ENCODE results near the gene TRPT1.

TRPT1 gene

DNA sequence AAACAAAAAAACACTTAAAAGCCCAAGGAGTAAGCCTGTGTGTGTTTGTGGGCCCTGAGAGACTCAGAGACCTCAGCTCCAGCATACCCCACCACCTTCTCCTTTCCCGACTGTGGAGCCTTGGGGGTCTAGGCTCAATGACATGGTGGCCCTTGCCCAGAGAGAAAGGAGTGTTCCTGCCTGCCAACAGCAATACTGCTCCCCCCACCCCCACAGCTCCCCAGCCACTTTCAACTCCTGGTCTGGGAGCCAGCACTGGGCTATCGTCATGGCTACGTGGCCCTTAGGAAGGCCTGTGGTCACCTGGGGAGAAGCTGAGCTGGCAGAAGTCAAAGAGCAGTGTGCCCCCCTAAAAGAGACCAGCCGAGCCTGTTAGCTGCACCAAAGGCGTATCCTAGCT, 18.1 kb upstream of the TRPT1 start:
- DNase-seq, result no peak

DNA sequence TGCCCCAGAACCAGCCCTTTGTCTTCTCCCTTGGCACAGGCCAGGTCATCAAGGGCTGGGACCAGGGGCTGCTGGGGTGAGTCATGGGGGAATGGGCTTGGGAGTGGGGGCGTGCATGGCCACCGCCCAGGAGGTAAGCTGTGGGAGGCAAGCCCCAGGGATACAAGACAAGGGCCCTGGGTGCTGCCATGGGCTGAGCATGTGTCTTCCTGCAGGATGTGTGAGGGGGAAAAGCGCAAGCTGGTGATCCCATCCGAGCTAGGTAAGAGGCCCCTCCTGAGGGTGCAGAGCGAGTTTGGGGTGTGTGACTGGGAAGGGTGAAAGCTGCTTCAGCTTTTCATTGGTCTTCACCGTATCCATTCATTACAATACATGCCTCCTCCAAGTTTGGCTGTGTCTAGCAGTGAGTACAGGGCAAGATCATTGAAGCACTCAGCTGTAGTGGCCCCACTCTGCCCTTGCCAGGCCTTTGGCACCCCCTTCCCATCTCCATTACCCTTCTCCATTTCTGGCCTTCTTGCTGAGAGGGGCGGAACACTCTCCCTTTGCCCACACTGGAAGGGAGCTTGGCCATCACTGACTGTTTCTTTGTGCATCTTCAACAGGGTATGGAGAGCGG, 17.4 kb upstream of the TRPT1 start:
- DNase-seq, result no peak

DNA sequence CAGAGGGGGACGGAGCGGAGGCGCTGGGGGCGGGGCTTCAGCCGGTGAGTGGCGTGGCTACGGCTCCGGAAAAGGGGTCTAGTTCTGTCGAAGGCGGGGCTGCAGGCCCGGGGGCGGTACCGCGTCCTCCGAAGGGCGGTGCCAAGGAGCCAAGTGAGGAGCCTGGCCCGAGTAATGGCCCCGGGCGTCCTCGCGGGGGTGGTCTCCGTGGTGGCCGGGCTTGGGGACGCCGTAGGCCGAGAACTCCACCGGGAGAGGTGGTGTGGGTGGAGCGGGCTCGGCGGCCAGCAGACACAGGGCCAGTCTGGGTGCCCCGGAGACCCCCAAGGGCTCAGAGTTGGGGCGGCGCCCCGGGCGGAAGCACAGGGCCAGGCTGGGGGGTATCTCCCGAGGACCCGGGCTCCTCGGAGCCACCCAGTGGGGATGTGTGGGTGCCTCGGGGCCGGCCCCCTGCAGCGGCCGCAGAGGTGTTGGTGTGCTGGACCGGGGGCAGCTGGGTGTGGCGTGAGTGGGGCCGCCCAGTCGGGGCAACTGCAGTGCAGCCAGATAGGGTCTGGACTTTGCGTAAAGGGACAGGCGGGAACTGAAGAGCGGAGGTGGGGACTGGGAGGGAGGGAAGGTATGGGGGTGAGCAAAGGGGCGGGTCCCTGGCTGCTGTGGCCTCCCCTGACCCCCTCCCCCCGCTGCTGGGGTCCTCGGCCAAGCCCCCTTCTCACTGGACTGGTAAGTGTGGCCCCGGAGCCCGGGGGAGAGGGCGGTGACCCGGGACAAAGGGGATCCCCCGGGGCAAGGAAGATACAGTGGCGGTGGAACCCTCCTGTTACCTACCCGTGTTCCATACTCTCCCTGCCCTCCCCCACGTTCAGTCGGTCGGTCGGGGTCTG, 15.7 kb upstream of the TRPT1 start:
- DNase-seq, result no peak

DNA sequence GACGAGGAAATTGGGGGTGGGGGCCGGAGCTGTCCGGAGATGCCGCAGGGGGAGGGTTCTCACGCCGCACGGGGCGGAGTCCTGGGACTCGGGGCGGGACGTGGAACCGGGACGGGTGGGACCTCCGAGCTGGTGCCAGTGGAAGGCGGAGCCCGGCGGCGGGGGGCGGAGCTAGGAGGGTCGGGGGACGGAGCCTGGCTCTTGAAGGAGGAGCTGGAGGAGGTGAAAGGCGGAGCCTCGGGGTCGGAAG, 15.2 kb upstream of the TRPT1 start:
- DNase-seq, result peak; percentile 100

DNA sequence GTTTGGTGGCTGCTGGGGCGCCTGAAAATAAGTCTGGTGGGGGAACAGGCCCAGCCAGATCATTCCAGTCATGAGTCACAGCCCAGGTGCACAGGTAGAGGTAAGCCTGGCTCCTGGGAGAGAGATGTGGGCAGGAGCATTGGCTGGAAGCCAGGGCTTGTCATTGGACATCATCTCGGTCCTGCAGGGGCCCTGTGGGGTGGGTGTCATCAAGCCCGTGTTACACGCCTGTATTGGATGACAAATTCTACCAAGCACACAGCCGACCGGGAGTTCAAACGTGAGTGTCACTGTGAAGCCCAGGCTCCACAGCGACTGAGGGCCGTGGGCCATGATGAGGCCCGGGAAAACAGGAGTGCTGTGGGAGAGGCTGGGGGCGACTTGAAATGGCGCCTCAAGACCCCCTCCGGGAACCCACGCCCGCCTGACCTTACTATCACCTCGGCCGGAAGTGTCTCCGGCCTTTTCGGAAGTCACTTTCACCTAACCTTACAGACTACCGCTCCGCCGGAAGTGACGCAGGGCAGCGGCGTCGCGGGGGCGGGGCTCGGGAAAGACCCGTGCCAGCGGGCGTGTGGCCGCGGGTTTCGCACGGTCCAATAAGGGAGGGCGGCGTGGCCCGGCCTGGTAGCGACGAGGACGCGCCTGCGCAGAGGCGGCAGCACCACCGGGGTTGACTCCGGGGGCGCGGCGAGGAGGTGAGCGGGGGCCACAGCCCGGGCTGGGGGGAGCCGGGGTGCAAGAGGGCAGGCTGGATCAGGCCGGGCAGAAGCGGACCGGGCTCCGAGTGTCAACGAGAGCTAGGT, 14.7 kb upstream of the TRPT1 start, which contains the start of gene FKBP2:
FKBP2 (plus strand) TSS at position 661 of the 806 bp plus-strand sequence. CDS start 1,293 bp downstream, outside the sequence.
- DNase-seq, result peak; percentile 99

DNA sequence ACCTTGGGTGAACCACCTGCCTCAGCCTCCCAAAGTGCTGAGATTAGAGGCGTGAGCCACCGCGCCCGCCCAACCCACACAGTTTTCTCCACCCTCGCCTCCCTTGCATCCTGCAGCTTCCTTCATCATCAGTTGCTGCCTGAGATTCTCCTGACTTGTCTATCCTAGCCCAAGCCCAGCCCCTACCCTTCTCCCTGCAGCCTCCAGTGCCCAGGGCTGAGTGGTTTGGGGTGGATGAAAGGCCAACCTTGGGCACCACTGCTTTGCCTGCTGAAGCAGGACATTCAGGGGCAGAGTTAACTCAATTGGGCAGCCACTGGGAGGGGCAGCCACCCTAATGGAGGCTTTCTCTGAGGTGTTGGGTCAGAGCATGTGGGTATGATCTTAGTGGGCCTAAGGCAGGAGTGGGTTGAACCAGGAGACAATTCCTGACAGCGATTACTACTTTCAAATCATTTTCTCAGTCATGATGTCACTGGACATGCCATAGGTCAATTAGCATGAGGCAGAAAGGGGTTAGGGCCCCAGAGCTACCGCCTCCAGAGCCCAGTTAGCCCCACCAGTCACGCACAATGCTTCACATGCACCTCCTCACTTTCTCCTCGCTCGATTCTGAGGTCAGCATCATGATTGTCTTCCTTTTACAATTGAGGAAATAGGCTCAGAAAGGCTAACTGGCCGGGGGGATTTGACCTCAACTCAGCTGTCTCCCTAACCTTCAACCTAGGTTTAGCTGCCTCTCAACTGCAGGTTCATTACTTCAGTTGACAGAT, 13.9 kb upstream of the TRPT1 start:
- peak; percentile 96 for DNase-seq

DNA sequence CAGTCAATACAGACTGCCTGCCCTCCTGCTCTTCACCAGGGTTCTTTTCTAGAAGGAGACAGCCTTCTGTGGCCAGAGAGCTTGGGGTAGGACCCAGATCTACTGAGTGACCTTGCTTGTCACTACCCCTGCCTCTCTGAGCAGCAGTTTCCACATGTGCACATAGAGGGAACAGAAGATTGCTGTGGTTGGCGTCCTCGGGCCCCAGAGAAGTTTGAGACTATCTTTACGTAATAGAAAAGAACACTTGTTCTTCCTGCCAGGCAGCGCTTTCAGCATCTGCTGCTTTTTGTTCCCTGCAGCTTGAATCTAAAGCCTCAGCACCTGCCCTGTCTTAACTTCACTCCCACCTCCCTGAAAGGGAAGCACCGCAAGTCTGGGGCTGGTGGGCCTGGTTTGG, 13.0 kb upstream of the TRPT1 start:
- peak; percentile 57 for DNase-seq

DNA sequence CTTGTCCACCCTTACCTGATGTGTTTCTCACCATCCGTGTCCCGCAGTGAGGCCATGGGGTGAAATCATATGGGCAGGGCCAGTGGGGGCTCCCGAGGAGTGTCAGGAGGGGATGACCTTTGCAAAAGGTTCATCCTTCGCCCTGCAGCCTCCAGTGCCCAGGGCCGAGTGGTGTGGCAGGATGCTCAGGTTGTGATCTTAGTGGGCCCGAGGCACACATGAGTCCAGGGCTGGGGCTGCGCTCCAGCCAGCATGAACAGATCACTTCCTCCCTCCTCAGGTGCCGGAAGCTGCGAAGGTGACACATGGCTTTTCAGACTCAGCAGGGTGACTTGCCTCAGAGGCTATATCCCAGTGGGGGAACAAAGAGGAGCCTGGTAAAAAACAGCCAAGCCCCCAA, 12.1 kb upstream of the TRPT1 start:
- no peak for DNase-seq

DNA sequence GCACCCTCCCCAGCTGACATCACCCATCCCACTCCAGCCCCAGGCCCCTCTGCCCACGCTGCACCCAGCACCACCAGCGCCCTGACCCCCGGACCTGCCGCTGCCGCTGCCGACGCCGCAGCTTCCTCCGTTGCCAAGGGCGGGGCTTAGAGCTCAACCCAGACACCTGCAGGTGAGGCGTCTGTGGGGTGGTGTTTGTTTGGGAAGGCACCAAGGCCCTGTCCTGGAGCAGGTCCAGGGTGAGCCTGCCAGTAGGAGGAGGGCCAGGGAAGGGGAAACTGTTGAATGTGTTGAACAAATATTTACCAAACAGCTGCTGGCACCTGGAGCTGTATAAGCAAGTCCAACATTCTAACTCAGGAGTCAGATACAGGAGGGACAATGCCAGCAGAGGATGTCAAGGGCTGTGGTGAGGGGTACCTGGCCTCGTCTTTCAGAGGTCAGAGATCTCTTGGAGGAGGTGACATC, 11.5 kb upstream of the TRPT1 start:
- DNase-seq, result no peak

DNA sequence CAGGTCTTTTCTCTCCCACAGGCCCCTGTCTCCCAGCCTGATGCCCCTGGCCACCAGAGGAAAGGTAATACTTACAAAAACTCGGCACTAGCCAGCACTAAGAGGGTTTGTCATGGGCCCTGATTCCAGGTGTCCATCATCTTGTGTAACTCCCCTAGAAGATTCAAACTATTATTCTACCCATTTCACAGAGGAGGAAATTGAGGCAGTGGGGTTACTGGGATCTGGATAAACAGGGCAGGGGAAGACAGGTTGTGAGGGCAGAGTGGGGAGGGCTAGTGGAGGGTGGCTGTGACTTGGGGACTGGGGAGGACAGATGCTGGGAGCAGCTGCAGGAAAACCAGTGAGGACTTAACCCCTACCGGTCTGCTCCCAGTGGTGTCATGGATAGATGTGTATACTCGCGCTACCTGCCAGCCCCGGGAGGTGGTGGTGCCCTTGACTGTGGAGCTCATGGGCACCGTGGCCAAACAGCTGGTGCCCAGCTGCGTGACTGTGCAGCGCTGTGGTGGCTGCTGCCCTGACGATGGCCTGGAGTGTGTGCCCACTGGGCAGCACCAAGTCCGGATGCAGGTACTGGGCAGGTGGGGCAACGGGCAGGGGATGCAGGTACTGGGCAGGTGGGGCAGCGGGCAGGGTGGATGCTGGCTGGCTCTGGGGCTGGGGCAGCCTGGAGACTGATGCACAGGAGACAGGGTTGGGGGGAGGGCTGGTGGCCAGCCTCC, 9.6 kb upstream of the TRPT1 start:
- no peak for DNase-seq

DNA sequence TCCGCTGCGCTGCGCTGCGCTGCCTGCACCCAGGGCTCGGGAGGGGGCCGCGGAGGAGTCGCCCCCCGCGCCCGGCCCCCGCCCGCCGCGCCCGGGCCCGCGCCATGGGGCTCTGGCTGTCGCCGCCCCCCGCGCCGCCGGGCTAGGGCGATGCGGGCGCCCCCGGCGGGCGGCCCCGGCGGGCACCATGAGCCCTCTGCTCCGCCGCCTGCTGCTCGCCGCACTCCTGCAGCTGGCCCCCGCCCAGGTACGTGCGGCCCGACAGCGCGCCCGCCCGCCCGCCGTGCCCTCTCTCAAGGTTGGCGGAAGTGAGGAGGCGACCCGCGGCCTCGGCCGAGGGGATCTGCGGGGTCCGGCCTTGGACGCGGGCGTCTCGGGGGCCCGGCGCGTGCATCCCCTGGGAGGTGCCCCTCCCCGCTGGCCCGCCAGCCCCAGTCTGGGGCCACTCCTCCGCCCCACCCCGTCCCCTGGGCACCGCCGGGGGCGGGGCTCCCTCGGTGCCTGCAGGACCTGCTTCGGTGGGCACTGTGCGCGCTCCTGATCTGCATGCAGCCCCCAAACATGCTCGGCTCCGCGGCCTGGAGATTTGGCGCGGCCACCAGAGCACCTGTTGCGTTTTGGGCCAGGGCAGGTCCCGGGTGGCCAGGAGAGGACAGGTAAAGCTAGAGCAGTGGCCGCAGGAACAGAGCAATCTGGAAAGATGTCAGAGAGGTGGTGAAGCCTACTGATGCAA, 8.8 kb upstream of the TRPT1 start:
- peak; percentile 43 for DNase-seq

DNA sequence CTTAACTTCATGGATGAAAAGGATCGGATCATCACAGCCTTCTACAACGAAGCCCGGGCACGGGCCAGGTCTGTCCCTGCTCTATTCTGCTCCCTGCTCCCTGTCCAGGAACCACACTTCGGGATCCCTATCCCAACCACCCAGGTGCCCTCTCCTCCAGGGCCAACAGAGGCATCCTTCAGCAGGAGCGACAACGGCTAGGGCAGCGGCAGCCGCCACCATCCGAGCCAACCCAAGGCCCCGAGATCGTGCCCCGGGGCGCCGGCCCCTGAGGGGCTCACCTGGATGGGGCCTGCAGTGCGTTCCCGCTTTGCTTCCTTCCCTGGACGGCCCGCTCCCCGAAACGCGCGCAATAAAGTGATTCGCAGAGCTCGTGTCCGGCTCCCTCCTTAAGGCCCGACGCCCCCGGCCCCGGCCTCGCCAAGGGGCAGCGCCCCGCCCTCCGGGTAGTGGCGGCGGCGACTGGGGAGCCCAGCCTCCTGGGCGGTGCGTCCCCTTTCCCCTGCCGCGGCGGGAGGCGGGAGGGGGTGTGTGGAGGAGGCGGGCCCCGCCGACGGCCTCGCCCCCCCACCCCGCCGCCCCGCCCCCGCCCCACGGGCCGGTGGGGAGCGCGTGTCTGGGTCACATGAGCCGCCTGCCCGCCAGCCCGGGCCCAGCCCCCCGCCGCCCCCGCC, 8.1 kb upstream of the TRPT1 start, which contains the start of gene VEGFB:
VEGFB (plus strand) TSS at position 672 of the 674 bp plus-strand sequence. CDS start 250 bp downstream, outside the sequence.
- peak; percentile 46 for DNase-seq

DNA sequence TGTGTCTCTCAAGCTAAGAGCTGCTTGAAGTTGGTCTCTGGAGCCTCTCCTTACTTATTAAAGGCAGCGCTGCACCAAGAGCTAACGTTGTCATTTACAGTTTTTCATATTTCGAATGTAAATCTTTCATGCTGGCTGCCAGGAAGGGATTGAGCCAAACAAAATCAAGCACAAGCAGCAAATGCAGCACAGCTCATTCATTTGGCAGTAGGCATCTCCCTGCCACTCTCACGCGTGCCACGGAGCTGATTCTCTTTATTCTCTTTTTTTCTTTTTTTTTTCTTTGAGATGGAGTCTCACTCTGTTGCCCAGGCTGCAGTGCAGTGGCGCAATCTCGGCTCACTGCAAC, 7.0 kb upstream of the TRPT1 start:
- no peak for DNase-seq

DNA sequence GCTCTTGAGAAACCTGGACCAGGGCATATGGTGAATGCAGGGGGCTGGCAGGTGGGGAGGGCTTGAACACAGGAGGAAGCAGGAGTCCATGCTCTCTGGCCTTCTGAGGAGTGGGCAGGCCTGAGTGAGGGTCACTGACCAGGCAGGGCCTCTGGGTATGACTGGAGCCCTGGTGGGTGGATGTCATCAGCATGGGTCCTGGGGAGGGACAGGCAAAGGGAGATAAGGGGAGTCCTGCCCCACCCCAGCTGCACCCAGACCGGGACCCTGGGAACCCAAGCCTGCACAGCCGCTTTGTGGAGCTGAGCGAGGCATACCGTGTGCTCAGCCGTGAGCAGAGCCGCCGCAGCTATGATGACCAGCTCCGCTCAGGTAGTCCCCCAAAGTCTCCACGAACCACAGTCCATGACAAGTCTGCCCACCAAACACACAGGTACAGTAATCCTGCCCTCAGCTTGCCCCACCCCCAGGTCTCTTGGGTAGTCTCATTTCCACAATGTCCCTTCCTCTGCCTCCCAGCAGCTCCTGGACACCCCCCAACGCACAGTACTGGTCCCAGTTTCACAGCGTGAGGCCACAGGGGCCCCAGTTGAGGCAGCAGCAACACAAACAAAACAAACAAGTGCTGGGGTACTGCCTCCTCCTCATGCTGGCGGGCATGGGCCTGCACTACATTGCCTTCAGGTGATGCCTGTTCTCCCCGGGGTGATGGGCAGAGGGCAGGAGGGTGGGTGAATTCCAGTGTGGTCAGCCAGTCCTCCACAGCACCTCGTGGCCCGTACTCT, 6.4 kb upstream of the TRPT1 start:
- no peak for DNase-seq

DNA sequence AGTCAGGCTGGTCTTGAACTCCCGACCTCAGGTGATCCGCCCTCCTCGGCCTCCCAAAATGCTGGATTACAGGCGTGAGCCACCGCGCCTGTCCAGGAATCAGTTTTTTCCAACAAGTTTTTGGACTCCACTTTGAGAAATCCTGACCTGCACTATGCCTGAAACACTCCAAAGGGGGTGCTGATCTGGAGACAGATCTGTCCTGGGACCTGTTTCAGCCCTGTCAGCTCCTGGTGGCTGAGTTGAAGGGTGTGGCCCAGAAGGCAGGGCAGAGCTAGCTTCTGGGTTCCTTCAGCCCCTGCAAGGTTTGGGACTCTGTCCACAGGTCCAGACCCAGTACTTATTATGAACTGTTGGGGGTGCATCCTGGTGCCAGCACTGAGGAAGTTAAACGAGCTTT, 5.6 kb upstream of the TRPT1 start:
- DNase-seq, result no peak

DNA sequence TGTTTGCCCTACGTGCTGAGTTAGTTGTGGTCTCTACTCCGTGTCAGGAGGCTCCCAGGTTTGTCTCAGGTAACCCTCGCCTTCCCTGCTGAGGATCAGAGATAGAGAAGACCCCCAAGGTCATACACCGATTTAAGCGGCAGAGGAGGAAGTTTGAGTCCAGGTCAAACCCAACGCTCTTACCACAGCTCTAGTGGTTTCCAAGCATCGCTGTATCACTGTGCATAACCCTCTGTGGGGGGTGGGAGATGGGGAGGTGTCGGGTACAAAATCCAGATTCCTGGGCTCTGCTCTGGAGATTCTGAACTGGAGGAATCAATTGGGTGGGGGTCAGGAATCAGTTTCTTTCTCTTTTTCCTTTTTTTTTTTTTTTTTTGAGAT, 5.0 kb upstream of the TRPT1 start:
- DNase-seq, result no peak

DNA sequence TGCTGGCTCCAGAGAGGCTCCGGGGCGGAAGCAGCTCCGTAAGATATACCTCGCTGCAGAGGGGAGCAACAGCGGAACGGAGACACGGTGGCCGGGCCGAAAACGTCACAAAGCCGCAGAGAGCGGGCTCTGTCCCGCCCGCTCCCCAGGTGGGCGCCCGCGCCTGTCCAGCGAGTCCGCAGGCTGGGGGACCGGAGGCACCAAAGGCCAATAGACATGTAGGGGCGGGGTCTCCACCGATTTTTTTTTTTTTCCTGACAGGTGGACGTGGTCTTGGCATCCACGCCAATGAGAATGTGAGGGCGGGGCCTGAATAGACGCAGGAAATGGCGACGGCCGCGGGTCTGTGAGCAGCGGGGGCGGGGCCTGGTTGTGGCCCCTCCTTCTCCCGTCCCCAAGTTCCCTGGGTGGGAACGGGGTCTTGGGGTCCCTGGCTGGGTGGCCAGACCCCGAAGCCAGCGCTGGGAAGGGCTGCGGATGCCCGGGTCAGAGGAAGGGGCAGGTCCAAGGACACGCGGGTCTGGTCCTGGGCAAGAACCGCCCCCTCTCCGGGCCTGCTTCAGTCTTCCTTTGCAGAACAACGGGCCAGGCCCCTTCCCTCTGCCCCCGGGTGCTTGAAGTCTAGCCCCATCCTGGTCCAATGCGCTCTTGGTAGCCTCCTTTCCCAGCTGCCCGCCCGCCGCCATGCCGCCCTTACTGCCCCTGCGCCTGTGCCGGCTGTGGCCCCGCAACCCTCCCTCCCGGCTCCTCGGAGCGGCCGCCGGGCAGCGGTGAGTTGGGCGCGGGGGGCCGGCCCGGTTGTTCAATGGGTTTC, 4.4 kb upstream of the TRPT1 start, which contains the start of gene DNAJC4:
DNAJC4 (plus strand) TSS at position 378 of the 814 bp plus-strand sequence; CDS start at position 685, 307 bp downstream.
- DNase-seq, result peak; percentile 80

DNA sequence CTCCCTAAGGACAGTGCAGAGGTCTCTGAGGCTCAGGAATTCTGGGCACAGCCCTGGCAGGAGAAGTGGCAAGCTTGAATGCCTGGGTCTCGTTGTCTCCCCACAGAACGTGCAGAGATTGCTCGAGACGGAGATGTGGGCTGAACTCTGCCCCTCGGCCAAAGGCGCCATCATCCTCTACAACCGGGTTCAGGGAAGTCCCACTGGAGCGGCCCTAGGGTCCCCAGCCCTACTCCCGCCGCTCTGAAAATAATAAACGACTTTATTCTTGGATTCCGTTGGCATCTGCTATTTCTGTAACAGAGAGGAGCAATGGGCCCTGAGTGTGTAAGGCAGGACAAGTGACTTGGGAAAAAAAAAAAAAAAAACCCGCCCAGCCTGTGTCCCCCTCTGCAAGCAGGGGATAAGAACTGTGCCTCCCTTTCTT, 3.8 kb upstream of the TRPT1 start:
- no peak for DNase-seq

Measured in suppressor macrophage treated with lipopolysaccharide for 4 hours (primary cell).